GM23338 (cell line): Measurements from ENCODE around the gene RNU6-8.

Experiments used
- CREB1 ChIP-seq: fragments of 250-450 bp; sonication (Bioruptor Pico); IDR thresholded peaks from 2 replicates; pipeline ENCODE4 v1.5.0; 2020; ENCODE audit warnings: low read depth, mild to moderate bottlenecking, moderate library complexity
- EZH2 ChIP-seq: fragments of 200-600 bp; sonication (generic); IDR thresholded peaks from one replicate; pipeline ENCODE4 v1.8.0; 2017; ENCODE audit warnings: antibody characterized with exemption, mild to moderate bottlenecking, low read depth; ENCODE audit not compliant: unreplicated experiment
- EZH2phosphoT487 ChIP-seq: fragments of 200-600 bp; sonication (generic); IDR thresholded peaks from one replicate; pipeline ENCODE4 v1.8.1; 2018; ENCODE audit warnings: antibody characterized with exemption; ENCODE audit not compliant: unreplicated experiment
- POLR2AphosphoS5 ChIP-seq: IDR thresholded peaks from 2 replicates; pipeline ENCODE4 v1.6.1; 2016; ENCODE audit warnings: antibody characterized with exemption, low read depth
- STAT1 ChIP-seq: IDR thresholded peaks from one replicate; pipeline ENCODE4 v1.6.1; 2016; ENCODE audit warnings: antibody characterized with exemption; ENCODE audit not compliant: unreplicated experiment
- ZNF331 ChIP-seq: fragments of 250-450 bp; sonication (Bioruptor Pico); IDR thresholded peaks from 2 replicates; pipeline ENCODE4 v1.5.0; 2020; ENCODE audit warnings: low read depth, mild to moderate bottlenecking, moderate library complexity
- TF ChIP-seq, protein P1 (sequence below), 2 experiments: fragments of 200-600 bp in 1 of 2; sonication (generic) in 1 of 2; conservative IDR thresholded peaks; 2 replicates each; pipeline versions ENCODE4 v1.5.1 to v1.6.1; 2016 to 2017; ENCODE audit warnings: antibody characterized with exemption in 2 of 2, low read depth in 2 of 2, mild to moderate bottlenecking in 2 of 2, moderate library complexity in 1 of 2
- TF ChIP-seq, protein P2 (sequence below): IDR thresholded peaks from 2 replicates; pipeline ENCODE4 v1.6.1; 2016; ENCODE audit warnings: antibody characterized with exemption
- TF ChIP-seq, protein P3 (sequence below): IDR thresholded peaks from one replicate; pipeline ENCODE4 v1.6.1; 2018; ENCODE audit warnings: antibody characterized with exemption; ENCODE audit not compliant: unreplicated experiment

DNA sequence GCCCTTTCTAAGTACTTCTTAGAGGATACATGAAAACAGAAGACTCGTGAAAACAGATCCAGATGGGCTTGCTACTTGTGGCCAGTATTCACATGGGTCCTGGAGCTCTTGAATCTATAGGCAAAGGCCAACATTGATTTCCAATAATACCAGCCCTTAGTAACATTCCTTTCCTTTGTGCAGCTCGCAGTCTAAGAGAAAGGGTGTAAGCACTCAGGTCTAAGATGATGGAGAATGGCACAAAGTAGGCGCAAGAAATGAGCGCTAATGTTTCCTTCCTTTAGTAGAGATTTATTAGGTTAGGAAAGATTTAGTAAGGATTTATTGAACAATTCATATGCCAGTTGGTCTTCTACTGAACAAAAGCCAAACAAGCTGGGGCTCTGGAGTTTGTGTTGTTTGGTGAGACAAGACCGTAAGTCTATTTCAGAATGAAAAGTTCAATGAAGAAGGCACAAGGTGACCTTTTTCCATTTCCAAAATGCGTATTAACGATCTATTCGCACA is 525 bp downstream of the RNU6-8 start:
- TF ChIP-seq, protein P1, sequence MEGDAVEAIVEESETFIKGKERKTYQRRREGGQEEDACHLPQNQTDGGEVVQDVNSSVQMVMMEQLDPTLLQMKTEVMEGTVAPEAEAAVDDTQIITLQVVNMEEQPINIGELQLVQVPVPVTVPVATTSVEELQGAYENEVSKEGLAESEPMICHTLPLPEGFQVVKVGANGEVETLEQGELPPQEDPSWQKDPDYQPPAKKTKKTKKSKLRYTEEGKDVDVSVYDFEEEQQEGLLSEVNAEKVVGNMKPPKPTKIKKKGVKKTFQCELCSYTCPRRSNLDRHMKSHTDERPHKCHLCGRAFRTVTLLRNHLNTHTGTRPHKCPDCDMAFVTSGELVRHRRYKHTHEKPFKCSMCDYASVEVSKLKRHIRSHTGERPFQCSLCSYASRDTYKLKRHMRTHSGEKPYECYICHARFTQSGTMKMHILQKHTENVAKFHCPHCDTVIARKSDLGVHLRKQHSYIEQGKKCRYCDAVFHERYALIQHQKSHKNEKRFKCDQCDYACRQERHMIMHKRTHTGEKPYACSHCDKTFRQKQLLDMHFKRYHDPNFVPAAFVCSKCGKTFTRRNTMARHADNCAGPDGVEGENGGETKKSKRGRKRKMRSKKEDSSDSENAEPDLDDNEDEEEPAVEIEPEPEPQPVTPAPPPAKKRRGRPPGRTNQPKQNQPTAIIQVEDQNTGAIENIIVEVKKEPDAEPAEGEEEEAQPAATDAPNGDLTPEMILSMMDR (conservative IDR thresholded peaks at IDR 0.05; ENCODE audit: low read depth in 2 of 2) = no peak
- TF ChIP-seq EZH2 (no peak), ZNF331 (CRISPR knock-in tag) (no peak), CREB1 (CRISPR knock-in tag) (no peak), STAT1 (no peak), POLR2AphosphoS5 (no peak), EZH2phosphoT487 (no peak)
- TF ChIP-seq, protein P2, sequence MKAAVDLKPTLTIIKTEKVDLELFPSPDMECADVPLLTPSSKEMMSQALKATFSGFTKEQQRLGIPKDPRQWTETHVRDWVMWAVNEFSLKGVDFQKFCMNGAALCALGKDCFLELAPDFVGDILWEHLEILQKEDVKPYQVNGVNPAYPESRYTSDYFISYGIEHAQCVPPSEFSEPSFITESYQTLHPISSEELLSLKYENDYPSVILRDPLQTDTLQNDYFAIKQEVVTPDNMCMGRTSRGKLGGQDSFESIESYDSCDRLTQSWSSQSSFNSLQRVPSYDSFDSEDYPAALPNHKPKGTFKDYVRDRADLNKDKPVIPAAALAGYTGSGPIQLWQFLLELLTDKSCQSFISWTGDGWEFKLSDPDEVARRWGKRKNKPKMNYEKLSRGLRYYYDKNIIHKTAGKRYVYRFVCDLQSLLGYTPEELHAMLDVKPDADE = no peak
- TF ChIP-seq, protein P3, sequence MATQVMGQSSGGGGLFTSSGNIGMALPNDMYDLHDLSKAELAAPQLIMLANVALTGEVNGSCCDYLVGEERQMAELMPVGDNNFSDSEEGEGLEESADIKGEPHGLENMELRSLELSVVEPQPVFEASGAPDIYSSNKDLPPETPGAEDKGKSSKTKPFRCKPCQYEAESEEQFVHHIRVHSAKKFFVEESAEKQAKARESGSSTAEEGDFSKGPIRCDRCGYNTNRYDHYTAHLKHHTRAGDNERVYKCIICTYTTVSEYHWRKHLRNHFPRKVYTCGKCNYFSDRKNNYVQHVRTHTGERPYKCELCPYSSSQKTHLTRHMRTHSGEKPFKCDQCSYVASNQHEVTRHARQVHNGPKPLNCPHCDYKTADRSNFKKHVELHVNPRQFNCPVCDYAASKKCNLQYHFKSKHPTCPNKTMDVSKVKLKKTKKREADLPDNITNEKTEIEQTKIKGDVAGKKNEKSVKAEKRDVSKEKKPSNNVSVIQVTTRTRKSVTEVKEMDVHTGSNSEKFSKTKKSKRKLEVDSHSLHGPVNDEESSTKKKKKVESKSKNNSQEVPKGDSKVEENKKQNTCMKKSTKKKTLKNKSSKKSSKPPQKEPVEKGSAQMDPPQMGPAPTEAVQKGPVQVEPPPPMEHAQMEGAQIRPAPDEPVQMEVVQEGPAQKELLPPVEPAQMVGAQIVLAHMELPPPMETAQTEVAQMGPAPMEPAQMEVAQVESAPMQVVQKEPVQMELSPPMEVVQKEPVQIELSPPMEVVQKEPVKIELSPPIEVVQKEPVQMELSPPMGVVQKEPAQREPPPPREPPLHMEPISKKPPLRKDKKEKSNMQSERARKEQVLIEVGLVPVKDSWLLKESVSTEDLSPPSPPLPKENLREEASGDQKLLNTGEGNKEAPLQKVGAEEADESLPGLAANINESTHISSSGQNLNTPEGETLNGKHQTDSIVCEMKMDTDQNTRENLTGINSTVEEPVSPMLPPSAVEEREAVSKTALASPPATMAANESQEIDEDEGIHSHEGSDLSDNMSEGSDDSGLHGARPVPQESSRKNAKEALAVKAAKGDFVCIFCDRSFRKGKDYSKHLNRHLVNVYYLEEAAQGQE = no peak
